Hematopoietic multipotent progenitor cell treated with erythropoietin and hydrocortisone succinate and interleukin-3 and kit ligand, for 4 days (in vitro differentiated cells): ENCODE results near the gene PHC1.

Experiments
- DNase-seq: peaks from one replicate; pipeline ENCODE4 v3.0.0-alpha.2; 2015

The PHC1 gene

DNA sequence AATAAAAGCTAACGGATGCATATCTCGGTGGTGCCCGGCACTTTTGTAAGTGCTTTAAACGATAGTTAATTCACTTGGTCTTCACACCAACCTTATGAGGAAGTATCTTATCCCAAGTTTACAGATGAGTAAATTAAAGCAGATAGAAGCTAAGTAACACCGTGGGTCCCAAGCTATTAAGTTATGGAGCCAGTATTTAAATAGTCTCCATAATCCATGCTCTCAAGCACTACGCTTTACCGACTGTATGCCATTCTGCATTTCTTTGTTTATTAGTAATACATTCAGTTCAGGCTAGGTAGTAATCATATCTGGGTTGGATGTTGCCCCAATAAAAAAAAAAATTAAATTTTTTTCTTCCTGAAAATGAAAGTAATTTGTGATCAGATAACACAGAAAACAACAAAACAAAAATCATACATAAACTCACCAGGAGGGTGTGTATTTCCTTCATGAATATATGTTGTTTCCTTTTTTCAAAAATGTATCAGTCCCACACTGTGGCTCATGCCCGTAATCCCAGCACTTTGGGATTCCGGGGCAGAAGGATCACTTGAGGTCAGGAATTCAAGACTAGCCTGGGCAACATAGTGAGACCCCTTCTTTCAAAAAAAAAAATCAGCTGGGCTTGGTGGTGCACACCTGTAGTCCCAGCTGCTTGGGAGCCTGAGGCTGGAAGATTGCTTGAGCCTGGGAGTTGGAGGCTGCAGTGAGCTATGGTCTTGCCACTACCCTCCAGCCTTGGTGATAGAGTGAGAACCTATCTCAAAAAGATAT lies 36.6 kb downstream of the PHC1 start:
- peak; percentile 69 for DNase-seq

DNA sequence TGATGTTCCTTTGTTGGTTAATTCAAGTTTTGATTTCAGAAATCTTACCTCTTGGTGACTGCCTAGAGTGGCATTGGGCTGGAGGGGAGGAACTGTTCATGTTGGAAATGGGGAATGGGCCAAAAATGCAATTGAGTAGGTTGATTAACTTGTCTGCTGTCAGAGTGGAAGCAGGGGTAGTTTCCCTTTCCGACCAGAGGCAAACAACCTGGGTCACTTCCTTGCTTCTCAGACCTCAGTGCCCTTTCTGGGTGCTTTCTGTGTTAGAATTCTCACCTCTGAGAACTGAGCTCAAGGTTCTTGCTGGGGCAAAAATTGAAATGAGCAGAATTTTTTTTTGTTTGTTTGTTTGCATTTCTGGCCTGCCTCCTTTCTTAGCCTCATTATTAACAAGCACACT lies 37.4 kb downstream of the PHC1 start:
- DNase-seq, result peak; percentile 11

DNA sequence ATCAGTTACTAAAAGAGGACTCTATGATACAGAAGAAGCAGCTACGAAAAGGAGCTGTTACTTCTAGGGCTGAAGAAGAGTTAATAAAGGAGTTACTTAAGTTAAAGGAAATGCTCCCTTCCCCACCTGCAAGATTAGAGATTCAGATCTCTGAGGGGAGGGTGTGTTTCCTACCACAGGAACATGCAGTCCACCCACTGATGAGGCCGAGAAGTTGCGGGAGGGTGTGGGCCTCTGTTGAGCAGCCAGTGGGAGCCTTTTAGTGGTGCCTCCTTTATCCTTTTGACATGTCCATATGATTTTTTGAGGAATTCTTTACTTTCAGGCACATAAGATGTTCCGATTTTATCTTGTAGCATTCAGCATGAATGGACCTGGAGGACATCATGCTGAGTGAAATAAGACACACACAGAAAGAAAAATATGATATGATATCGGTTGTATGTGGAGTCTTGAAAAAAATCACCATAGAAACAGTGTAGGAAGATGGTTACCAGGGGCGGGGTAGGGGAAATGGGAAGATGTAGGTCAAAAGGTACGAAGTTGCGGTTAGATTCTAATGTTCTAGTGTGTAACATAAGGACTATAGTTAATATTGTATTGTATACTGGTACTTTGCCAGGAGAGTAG lies 39.6 kb downstream of the PHC1 start:
- DNase-seq, result peak; percentile 38

DNA sequence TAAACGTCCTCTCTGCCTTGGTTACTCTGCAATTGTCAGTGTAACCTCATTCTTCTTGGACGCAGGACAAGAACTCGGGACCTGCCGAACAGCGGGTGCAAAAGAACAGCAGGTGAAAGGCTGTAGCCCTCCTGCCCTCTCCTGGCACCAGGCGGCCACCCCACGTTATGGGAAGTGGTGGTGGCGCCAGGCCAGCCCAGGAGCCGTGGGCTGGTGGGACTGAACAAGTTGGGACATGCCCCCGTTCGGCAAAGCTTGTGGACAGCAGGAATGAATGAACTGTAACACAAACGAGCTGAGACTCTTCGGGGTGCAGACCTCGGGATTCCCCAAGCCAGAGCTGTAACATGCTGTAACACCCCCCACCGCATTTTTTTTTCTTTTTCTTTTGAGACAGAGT lies 41.8 kb downstream of the PHC1 start:
- no peak for DNase-seq

DNA sequence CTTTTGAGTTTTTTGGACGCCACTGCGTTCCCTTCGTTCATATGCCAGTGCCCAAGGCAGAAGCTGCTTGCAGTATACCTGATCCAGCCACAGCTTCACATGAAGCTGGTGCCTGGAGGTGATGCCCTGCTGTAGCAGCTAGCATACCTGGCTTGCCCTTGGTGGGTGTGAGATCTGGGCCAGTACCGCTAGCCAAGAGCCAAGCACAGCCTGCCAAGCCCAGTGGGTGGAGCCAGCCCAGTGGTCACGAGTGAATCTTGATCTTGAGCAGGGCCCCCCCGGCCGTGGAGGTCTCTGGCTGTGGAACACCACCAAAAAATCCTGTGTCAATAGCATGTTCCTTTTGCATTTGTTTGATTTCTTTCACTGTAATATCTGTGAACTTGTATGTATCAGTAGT lies 42.5 kb downstream of the PHC1 start:
- DNase-seq, result no peak

DNA sequence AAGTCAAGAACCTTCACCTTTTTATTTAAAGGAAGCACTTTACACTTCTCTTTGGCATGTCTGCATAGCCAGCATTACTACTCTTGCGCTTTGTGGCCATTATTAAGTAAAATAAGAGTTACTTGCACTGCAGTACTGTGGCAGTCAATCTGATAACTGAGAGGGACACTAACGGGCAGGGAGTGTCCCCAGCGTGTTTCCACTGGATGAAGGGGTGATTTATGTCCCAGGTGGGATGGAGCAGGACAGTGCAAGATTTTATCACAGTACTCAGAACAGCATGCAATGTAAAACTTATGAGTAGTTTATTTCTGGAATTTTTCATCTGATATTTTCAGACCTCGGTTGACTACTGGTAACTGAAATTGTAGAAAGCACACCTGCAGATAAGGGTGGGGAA lies 43.3 kb downstream of the PHC1 start:
- no peak for DNase-seq

DNA sequence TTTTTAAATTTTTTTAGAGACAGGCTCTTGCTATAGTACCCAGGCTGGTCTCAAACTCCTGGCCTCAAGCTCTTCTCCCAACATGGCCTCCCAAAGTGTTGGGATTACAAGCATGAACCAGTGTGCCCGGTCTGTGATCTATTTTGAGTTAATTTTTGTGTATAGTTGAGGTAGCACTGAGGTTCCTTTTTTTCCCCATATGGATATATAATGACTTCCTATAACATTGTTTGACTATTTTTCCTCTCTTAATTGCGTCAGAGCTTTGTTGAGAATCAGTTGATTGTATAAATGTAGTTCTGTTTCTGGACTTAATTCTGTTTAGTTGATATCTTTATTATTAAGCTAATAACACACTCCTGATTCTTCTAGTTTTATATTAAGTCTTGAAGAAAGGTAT lies 43.8 kb downstream of the PHC1 start:
- DNase-seq, result no peak

DNA sequence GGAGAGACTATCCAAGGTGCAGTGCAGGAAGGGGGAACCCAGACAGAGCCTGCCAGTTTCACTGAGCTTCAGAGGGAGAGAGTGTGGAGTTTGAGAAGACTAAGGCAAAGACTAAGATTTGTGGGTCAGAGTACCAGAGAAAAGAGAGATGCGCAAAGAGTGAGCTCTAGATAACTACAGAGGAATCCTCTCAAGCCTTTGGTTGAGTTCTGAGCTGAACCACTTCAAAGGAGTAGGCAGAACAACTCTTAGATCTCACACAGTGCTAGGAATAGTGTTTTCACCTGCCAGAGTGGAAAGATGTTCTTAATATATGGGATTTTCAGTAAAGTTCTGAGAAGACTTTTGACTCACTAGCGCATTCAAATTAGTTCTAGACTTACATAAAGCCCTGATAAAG lies 45.9 kb downstream of the PHC1 start:
- DNase-seq, result no peak

DNA sequence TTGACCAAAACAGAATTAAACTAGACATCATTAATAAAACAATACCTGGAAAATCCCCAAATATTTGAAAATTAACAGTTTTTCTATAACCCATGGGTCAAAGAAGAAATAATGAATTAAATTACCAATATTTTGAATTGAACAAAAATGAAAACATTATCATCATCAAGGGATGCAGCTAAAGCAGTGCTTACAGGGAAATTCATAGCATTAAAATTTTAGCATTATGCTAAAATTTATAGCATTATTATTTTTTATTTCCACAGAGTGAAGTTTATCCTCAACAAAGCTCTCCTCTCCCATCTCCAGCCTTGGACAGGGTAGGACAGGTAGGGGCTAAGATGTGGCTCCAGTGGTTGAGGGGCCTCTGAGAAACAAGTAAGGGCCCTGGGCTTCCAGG lies 54.5 kb downstream of the PHC1 start:
- DNase-seq, result no peak

DNA sequence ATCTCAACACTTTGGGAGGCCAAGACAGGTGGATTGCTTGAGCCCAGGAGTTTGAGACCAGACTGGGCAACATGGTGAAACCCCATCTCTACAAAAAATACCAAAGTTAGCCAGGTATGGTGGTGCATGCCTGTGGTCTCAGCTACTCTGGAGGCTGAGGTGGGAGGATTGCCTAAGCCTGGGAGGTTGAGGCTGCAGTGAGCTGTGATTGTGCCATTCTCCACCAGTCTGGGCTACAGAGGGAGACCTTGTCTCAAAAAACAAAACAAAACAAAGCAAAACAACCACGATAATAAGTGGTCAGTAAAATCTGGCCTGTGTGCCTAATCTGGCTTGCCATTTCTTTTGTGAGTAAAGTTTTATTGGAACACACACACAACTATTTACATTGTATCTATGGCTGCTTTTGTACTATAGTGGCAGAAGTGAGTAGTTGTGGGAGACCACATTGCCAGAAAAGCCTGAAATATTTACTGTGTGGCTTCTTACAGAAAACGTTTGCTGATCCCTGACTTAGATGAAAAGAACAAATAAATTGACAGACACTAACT lies 55.6 kb downstream of the PHC1 start:
- no peak for DNase-seq

DNA sequence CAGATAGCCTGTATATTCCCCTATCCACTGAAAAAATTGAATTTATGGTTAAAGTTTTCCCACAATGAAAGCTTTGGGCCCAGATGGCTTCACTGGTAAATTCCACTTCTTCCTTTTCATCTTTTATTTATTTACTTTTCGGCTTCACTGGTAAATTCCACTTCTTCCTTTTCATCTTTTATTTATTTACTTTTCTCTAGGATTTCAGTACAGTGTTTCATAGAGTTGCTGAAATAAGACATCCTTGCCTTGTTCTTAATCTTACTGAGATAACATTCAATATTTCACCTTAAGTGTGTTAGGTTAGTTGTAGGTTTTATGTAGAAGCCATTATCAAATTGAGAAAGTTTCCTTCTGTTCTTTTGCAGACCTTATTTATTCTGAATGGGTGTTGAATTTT lies 56.1 kb downstream of the PHC1 start:
- DNase-seq, result no peak

DNA sequence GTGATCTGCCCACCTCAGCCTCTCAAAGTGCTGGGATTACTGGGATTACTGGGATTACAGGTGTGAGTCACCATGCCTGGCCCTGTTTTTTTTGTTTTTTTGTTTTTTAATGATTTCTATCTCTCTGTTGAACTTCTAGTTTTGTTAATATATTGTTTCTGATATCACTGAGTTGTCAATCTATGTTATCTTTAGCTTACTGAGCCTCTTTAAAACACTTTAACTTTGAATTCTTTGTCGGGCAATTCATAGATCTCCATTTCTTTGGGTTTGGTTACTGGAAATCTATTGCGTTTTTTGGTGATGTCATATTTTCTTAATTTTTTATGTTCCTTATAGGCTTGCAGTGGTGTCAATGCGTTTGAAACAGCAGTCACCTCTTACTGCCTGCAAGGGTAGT lies 65.8 kb downstream of the PHC1 start:
- DNase-seq, result no peak

DNA sequence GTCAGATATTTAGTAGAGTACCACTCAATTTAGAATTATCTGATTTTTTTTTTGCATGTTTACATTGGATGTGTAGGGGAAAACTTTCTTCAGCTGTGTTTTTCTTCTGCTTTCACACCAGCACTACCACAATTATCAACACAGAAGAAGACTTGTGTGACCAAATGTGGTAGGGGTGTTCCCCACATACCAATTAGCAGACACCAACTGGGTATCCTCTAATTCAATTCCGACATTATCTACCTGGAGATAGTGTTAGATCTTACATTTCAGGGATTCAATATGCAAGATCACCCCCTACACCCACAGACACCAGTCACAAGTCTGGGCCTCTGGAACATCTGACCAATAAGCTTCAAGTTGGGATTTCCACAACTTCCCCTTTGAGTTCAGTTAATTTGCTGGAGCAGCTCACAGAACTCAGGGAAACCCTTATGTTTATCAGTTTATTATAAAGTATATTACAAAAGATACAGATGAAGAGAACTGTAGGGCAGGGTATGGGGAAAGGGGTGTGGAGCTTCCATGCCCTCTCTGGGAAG lies 71.0 kb downstream of the PHC1 start:
- no peak for DNase-seq

DNA sequence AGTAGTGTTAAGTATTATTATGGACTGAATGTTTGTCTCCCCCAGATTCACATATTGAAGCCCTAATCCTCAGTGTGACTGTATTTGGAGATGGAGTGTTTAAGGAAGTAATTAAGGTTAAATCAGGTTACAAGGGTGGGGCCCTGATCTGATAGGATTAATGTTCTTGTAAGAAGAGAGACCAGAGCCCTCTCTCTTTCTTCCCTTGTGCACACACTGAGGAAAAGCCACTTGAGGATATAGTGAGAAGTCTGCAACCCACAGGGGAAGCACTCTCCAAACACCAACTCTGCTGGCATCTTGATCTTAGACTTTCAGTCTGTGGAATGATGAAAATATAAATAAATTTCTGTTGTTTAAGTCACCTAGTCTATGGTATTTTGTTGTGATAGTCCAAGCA lies 72.9 kb downstream of the PHC1 start:
- DNase-seq, result peak; percentile 40

DNA sequence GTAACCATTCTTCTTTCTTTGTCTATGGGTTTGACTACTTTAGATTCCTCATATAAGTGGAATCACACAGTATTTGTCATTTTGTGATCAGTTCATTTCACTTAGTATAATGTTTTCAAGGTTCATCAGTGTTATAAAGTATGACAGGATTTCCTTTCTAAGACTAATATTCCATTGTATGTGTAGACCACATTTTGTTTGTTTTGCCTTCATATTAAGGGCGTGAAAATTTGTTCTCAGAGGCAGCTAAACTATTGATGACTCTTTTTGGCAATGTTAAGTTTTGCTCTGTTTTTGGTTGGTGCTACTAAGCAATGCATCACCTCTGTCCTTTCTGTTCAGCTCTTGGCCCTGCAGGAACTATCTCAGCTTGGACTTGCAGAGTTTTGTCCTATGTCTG lies 73.4 kb downstream of the PHC1 start:
- DNase-seq, result no peak

DNA sequence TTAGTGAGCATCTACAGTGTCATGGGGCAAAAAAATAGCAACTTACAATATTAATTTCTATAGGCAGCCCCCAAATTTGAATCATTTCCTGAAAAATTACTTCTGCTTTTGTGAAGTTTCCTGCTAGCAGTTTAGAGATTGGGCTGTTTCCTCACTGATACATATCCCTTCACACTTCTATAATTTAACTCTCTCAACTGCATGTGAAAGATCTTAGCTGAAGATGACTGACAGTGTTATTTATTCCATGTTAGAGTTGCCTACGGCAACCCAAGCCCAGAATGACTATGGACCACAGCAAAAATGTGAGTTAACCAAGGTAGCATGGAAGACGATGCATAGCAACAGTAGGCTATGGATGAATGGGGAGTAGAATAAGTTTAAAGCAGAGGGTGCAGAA lies 75.1 kb downstream of the PHC1 start, which contains the start of gene KLRG1:
KLRG1 (plus strand) TSS at position 134 of the 400 bp plus-strand sequence; CDS start at position 224, 90 bp downstream.
- peak; percentile 82 for DNase-seq
